HepG2 (cell line): ENCODE measurements around the gene RHBDF2. TPM values are rescaled to one million over a fixed set of nuclear protein-coding genes. Genes with fewer than 3 reads are reported as not detected.

ENCODE experiments used
- ATAC-seq: fragments of 200-7000 bp; cut with Tn5 transposase; 3 replicates; pipeline ENCODE4 v1.9.1; 2020; ENCODE audit warnings: mild to moderate bottlenecking, moderate library complexity
- BruUV-seq: library from RNA; stranded (reverse); fragments of 400-500 nt; replicated peaks from 2 replicates; lab custom pipeline; 2021; lab: Mats Ljungman, UMichigan
- CTCF ChIA-PET: fragments of 300-600 bp; formaldehyde crosslinking; extraction: SDS; loops from one replicate; lab custom pipeline; 2021; ENCODE audit warnings: low total read pairs, inconsistent platforms, low intra/inter-chr PET ratio; lab: Yijun Ruan, JAX
- POLR2A ChIA-PET: fragments of 350-600 bp; sonication (Branson Sonifier 250); formaldehyde crosslinking; loops from one replicate; lab custom pipeline; 2020; ENCODE audit warnings: antibody characterized with exemption, inconsistent platforms; lab: Yijun Ruan, JAX
- DNase-seq: peaks from one replicate; pipeline ENCODE4 v3.0.0-alpha.2; 2015; ENCODE audit warnings: low spot score
- FAIRE-seq: peaks from 3 replicates; lab custom pipeline; 2011; peaks lifted over from hg19 to GRCh38; lab: Jason Lieb, UNC
- H2AFZ ChIP-seq: one replicate; pipeline ENCODE4 v1.6.1; 2011; ENCODE audit warnings: low read length, inconsistent platforms
- H3K27ac ChIP-seq: fragments of 300-600 bp; 3 replicates; pipeline ENCODE4 v1.8.0; 2011; ENCODE audit warnings: mixed run types, mild to moderate bottlenecking, mixed read lengths, low read length, inconsistent platforms; ENCODE audit not compliant: insufficient read depth; ENCODE audit errors: extremely low read length
- H3K27me3 ChIP-seq, 2 experiments: fragments of 200-600 bp in 1 of 2; 2 replicates in 1 of 2; 3 replicates in 1 of 2; pipeline versions ENCODE4 v1.6.0 to v1.8.0; 2011; ENCODE audit warnings: low read length in 2 of 2, mild to moderate bottlenecking in 2 of 2, moderate library complexity in 2 of 2, inconsistent platforms in 1 of 2; ENCODE audit not compliant: insufficient read depth in 2 of 2, control insufficient read depth in 1 of 2
- H3K36me3 ChIP-seq, 2 experiments: fragments of 200-600 bp in 1 of 2; replicated peaks in 1 of 2; 2 replicates in 1 of 2; 3 replicates in 1 of 2; pipeline versions ENCODE4 v1.5.1 to v1.8.0; 2011; ENCODE audit warnings: low read length in 2 of 2, inconsistent platforms in 1 of 2; ENCODE audit not compliant: insufficient read depth in 2 of 2, control insufficient read depth in 1 of 2
- H3K4me1 ChIP-seq: 2 replicates; pipeline ENCODE4 v1.5.1; 2012; ENCODE audit warnings: low read length, inconsistent platforms; ENCODE audit not compliant: insufficient read depth
- H3K4me2 ChIP-seq: 2 replicates; pipeline ENCODE4 v1.6.0; 2011; ENCODE audit warnings: low read depth, low read length, inconsistent platforms
- H3K4me3 ChIP-seq, 3 experiments: fragments of 200-600 bp in 1 of 3; sonication (generic), shearing (Covaris generic) in 1 of 3; replicated peaks in 1 of 3; 2 replicates each; pipeline ENCODE4 v1.5.1; 2011 to 2016; ENCODE audit warnings: low read length in 3 of 3, inconsistent platforms in 2 of 3, low read depth in 2 of 3, mild to moderate bottlenecking in 2 of 3, control low read depth in 1 of 3, mixed read lengths in 1 of 3; ENCODE audit not compliant: insufficient read depth in 1 of 3
- H3K79me2 ChIP-seq: one replicate; pipeline ENCODE4 v1.6.1; 2011; ENCODE audit warnings: low read length, inconsistent platforms; ENCODE audit not compliant: insufficient read depth
- H3K9ac ChIP-seq: 2 replicates; pipeline ENCODE4 v1.6.0; 2011; ENCODE audit warnings: mild to moderate bottlenecking, low read depth, low read length, inconsistent platforms; ENCODE audit not compliant: insufficient read depth
- H3K9me3 ChIP-seq: 2 replicates; pipeline ENCODE4 v1.5.1; 2012; ENCODE audit warnings: mild to moderate bottlenecking, low read length
- H4K20me1 ChIP-seq: 2 replicates; pipeline ENCODE4 v1.6.0; 2011; ENCODE audit warnings: inconsistent platforms, mild to moderate bottlenecking, low read length, moderate library complexity; ENCODE audit not compliant: insufficient read depth
- CBX1 ChIP-seq: IDR thresholded peaks from one replicate; pipeline ENCODE4 v1.6.1; 2016; ENCODE audit warnings: antibody characterized with exemption, low read depth
- ETS1 ChIP-seq: sonication (generic); formaldehyde crosslinking; IDR thresholded peaks from 2 replicates; pipeline ENCODE4 v1.4.0; 2020; ENCODE audit warnings: missing genetic modification reagents
- FOSL2 ChIP-seq: sonication (generic); formaldehyde crosslinking; IDR thresholded peaks from 2 replicates; pipeline ENCODE4 v1.4.0; 2020; ENCODE audit warnings: missing genetic modification reagents
- FOXJ3 ChIP-seq: sonication (generic); formaldehyde crosslinking; IDR thresholded peaks from 2 replicates; pipeline ENCODE4 v1.4.0; 2020; ENCODE audit warnings: missing genetic modification reagents, mild to moderate bottlenecking, borderline replicate concordance
- MIER3 ChIP-seq: IDR thresholded peaks from 2 replicates; pipeline ENCODE4 v1.6.1; 2016; ENCODE audit warnings: missing compliant biosample characterization, borderline replicate concordance
- POLR2AphosphoS2 ChIP-seq: IDR thresholded peaks from 2 replicates; pipeline ENCODE4 v1.6.1; 2011; ENCODE audit warnings: low read depth, low read length, improper control_type of control experiment
- REXO4 ChIP-seq: sonication (generic); formaldehyde crosslinking; IDR thresholded peaks from 2 replicates; pipeline ENCODE4 v1.8.0; 2022; ENCODE audit warnings: missing genetic modification reagents, mild to moderate bottlenecking, borderline replicate concordance
- SRF ChIP-seq: IDR thresholded peaks from 2 replicates; pipeline ENCODE4 v1.6.1; 2011; ENCODE audit warnings: mild to moderate bottlenecking, low read depth, low read length, moderate library complexity
- SRSF9 ChIP-seq: fragments of 200-400 bp; formaldehyde crosslinking; IDR thresholded peaks from 2 replicates; pipeline ENCODE4 v1.6.1; 2018; ENCODE audit warnings: borderline replicate concordance, mild to moderate bottlenecking, low read depth, low read length; ENCODE audit not compliant: insufficient read depth, poor library complexity, severe bottlenecking
- TGIF2 ChIP-seq: IDR thresholded peaks from 2 replicates; pipeline ENCODE4 v1.6.1; 2016; ENCODE audit warnings: control low read depth, missing compliant biosample characterization
- ZNF460 ChIP-seq: sonication (generic); formaldehyde crosslinking; IDR thresholded peaks from 2 replicates; pipeline ENCODE4 v1.5.1; 2020; ENCODE audit warnings: missing genetic modification reagents, mild to moderate bottlenecking, borderline replicate concordance
- ZNF713 ChIP-seq: sonication (generic); formaldehyde crosslinking; IDR thresholded peaks from 2 replicates; pipeline ENCODE4 v1.4.0; 2020; ENCODE audit warnings: mild to moderate bottlenecking, missing genetic modification reagents
- WGBS: methylation state at CpG from one replicate; pipeline ENCODE4 v1.1.6; 2017; ENCODE audit warnings: low lambda C conversion rate; 5-methylcytosine and 5-hydroxymethylcytosine counted together
- in situ Hi-C: cut with HindIII; loops from 2 replicates; pipeline ENCODE4 v1.10.0; 2017; ENCODE audit warnings: low pct_unique_long_range_greater_than_20kb; ENCODE audit not compliant: extremely low pct_ligation_motif_present
- intact Hi-C: fragments of 100-400 bp; cut with micrococcal nuclease; formaldehyde crosslinking; loops from one replicate; pipeline ENCODE4 v1.10.0; 2022; ENCODE audit not compliant: unreplicated experiment
- polyA plus RNA-seq, 8 experiments: library from polyadenylated mRNA; depleted of rRNA in 3 of 8; stranded (reverse) in 7 of 8; unstranded in 1 of 8; fragments of >200 nt; fragmentation: Illumina TruSeq in 4 of 8; extraction: Trizol in 4 of 8; gene quantifications; 2 replicates each; pipeline versions ENCODE4 v1.2.1 to v1.2.3, GENCODE V29; 2011 to 2016; ENCODE audit warnings: low read depth in 4 of 8, missing spikeins in 1 of 8, mixed read lengths in 1 of 8; ENCODE audit not compliant: insufficient read depth in 1 of 8
- total RNA-seq, 5 experiments: library from RNA; depleted of rRNA; stranded (reverse); fragments of >200 nt; fragmentation: Illumina TruSeq; extraction: Trizol; gene quantifications; 2 replicates each; pipeline ENCODE4 v1.2.3, GENCODE V29; 2016; ENCODE audit warnings: low read depth in 1 of 5
- TF ChIP-seq, protein P1 (sequence below), 2 experiments: fragments of 450-650 bp in 1 of 2; sonication (generic) in 1 of 2; formaldehyde crosslinking in 1 of 2; IDR thresholded peaks; 2 replicates each; pipeline versions ENCODE4 v1.6.1 to v1.8.0; 2016 to 2022; ENCODE audit warnings: antibody characterized with exemption in 1 of 2, mild to moderate bottlenecking in 1 of 2, missing genetic modification reagents in 1 of 2

Gene RHBDF2
- total and polyA plus RNA-seq, 2 of the 13 experiments (the other 11 are each of a cell fraction or from before 2014, with no cell fraction given): 7.8 to 24.2 TPM

- BruUV-seq: no TSS peak
- no peak within 1 kb of the TSS for H2AFZ ChIP-seq
- no peak for FAIRE-seq
- TF ChIP-seq FOSL2 (CRISPR knock-in tag) (no peak), POLR2AphosphoS2 (no peak), ETS1 (CRISPR knock-in tag) (peak; percentile 17; the same call in 1 of the 2 replicates), ZNF713 (CRISPR knock-in tag) (no peak), SRSF9 (no peak), MIER3 (CRISPR knock-in tag) (no peak), REXO4 (CRISPR knock-in tag) (no peak), SRF (no peak), TGIF2 (CRISPR knock-in tag) (0 out of 2 replicates have a peak, but pooled peaks have one; percentile 11), CBX1 (peak; percentile 52), FOXJ3 (CRISPR knock-in tag) (no peak), ZNF460 (CRISPR knock-in tag) (no peak)
- TF ChIP-seq, protein P1, sequence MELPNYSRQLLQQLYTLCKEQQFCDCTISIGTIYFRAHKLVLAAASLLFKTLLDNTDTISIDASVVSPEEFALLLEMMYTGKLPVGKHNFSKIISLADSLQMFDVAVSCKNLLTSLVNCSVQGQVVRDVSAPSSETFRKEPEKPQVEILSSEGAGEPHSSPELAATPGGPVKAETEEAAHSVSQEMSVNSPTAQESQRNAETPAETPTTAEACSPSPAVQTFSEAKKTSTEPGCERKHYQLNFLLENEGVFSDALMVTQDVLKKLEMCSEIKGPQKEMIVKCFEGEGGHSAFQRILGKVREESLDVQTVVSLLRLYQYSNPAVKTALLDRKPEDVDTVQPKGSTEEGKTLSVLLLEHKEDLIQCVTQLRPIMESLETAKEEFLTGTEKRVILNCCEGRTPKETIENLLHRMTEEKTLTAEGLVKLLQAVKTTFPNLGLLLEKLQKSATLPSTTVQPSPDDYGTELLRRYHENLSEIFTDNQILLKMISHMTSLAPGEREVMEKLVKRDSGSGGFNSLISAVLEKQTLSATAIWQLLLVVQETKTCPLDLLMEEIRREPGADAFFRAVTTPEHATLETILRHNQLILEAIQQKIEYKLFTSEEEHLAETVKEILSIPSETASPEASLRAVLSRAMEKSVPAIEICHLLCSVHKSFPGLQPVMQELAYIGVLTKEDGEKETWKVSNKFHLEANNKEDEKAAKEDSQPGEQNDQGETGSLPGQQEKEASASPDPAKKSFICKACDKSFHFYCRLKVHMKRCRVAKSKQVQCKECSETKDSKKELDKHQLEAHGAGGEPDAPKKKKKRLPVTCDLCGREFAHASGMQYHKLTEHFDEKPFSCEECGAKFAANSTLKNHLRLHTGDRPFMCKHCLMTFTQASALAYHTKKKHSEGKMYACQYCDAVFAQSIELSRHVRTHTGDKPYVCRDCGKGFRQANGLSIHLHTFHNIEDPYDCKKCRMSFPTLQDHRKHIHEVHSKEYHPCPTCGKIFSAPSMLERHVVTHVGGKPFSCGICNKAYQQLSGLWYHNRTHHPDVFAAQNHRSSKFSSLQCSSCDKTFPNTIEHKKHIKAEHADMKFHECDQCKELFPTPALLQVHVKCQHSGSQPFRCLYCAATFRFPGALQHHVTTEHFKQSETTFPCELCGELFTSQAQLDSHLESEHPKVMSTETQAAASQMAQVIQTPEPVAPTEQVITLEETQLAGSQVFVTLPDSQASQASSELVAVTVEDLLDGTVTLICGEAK (IDR thresholded peaks at IDR 0.05): no peak
- TF ChIP-seq, protein P1 (CRISPR knock-in tag; IDR thresholded peaks at IDR 0.05): no peak
Measured at GRCh38 chr17:76452660-76453430, 48.4 kb downstream of the RHBDF2 start, which contains the start of gene UBE2O. Gene UBE2O (minus strand): TSS chr17:76453152. CDS start chr17:76453141, 11 bp downstream.

More at GRCh38 chr17:76452660-76453430, 48.4 kb downstream of the RHBDF2 start, which contains the start of gene UBE2O:
- H3K4me2 ChIP-seq: peak within 1 kb of the TSS; percentile 92
- intact Hi-C loops (loop anchor here (2.0 kb wide), 1 partner anchor 26 kb away; no protein-coding TSS in a partner anchor), in situ Hi-C loops (loop anchor here (5.0 kb wide), 1 partner anchor 51 kb away; no protein-coding TSS in a partner anchor)
- peak within 1 kb of the TSS; percentile 91 for H3K9ac ChIP-seq
- H3K36me3 ChIP-seq: peaks cover 0 to 4% of the 10 kb centered on the region in 2 experiments; a peak in 2 of 5 replicates
- H3K27ac ChIP-seq: peak within 1 kb of the TSS; percentile 67
- under 1% methylated on average over 32 of the region's 101 CpGs for WGBS
- ChIA-PET CTCF (interaction anchor here (1.3 kb wide), 1 partner anchor 44 kb away, joined by 4 read pairs; no protein-coding TSS in a partner anchor), POLR2A (interaction anchor here (1.0 to 3.1 kb wide), 5 partner anchors 11 to 72 kb away, joined by 3 to 26 read pairs (median 3); partner anchors contain the start of genes RHBDF2 and SPHK1)
- H3K9me3 ChIP-seq: no peaks in the 10 kb centered on the region
- peaks cover 46% of the 10 kb centered on the region for H3K79me2 ChIP-seq
- ATAC-seq: peak; percentile 92
- H3K4me1 ChIP-seq: peaks cover 42% of the 10 kb centered on the region
- H3K27me3 ChIP-seq: no peaks in the 10 kb centered on the region; a peak in 1 of 5 replicates
- peak; percentile 83 for DNase-seq
- H3K4me3 ChIP-seq: peak within 1 kb of the TSS; percentile 84 to 97 (median 92)
- H4K20me1 ChIP-seq: peaks cover 36% of the 10 kb centered on the region
